LNCaP clone FGC (cell line): ENCODE data around the gene VPS25.

Experiments
- DNase-seq: peaks from one replicate; pipeline ENCODE4 v3.0.0-alpha.2; 2011; ENCODE audit warnings: low read depth
- H3K4me3 ChIP-seq: 2 replicates; pipeline ENCODE4 v1.5.1; 2011; ENCODE audit warnings: mild to moderate bottlenecking, low read depth, low read length, control low read depth
- CTCF ChIP-seq: IDR thresholded peaks from 2 replicates; pipeline ENCODE4 v1.5.1; 2012; ENCODE audit warnings: mild to moderate bottlenecking; ENCODE audit not compliant: control insufficient read depth, insufficient read depth; ENCODE audit errors: extremely low read depth

The VPS25 gene

DNA sequence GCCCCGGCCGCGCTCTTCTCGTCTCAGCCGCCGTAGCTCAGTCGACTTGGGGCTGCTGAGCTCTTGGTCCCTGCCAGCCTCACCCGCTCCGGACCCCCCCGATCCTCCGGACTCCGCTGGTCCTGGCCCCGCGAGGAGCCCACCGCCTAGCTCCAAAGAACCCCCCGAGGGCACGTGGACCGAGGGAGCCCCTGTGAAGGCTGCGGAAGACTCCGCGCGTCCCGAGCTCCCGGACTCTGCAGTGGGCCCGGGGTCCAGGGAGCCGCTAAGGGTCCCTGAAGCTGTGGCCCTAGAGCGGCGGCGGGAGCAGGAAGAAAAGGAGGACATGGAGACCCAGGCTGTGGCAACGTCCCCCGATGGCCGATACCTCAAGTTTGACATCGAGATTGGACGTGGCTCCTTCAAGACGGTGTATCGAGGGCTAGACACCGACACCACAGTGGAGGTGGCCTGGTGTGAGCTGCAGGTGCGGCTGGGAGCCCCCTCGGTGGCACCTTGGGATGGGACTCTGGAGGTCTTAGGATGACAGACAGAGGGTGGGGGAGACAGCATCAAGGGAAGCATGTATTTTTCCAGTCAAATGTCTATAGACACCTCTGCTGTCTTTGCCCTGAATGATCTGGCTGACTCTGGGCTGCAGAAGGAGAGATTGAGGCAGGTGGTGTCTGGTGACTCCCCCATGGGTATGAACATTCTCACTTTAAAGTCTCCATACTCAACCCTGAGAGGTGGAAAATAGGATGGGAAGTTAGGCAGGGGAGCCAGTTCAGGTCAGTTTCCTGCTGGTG lies 7.8 kb downstream of the VPS25 start:
- no peak overlapping the region for H3K4me3 ChIP-seq
- no peak for TF ChIP-seq CTCF
- no peak for DNase-seq

DNA sequence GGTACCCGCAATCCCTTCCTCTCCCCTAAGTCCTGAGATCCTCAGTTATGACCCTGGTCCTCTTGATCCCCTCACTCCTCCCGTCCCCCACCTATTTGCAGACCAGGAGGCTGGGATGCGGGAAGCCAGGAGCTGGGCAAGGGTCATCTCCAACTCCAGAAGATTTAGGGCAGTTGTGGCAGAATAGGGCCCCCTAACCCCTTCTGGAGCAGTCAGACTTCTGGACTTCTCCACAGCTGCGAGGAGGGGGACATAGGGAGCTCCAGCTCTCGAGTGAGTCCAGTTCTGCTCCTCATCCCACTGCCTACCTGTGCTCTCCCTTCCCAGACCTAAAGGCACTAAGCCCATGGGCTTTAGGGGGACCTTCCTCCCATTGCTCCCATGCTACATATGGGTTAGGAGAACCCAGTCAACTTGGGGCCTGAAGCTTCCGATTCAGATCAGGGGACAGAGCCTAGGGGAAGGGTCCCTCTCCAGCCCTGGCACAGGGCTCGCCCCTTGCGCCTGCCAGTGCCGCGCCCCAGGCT lies 8.5 kb downstream of the VPS25 start:
- DNase-seq, result no peak
- no peak overlapping the region for H3K4me3 ChIP-seq
- no peak for TF ChIP-seq CTCF

- no peak for TF ChIP-seq CTCF
- DNase-seq, result no peak
- H3K4me3 ChIP-seq, result no peak overlapping the region
Observed at GRCh38 chr17:42782166-42783061, 9.2 kb downstream of the VPS25 start.

DNA sequence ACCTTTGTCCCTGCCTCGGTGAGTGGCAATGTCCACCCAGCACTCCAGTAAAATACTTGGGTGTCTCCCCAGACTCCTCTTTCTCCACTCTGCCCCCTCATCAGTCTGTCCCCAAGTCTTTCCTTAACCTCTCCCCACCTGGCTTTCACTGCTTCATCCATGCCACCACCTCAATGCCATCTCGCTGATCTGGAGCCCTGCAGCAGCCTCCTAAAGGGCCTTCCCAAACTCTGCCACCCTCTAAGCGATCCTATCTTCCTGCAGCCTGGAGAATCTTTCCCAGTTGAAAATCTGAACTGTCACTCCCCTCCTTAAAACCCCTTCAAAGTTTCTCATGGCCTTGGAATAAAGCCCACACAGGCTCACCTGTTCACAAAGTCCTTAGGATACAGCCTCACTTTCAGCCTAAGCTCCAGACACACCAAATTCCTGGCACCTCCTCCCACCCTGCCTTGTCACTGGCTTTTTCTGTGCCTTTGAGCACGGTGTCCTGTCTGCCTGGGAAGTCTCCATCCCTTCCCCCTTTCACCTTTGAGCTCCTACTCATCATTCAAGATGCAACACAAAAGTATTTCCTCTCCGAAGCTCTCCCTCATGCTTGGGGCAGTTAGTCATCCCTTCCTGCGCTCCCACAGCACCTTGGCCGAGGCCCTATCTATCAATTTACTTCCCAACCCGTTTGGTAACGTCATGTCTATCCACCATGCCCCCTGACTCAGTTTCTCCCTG lies 10.0 kb downstream of the VPS25 start:
- no peak for DNase-seq
- TF ChIP-seq CTCF, result no peak
- H3K4me3 ChIP-seq, result no peak overlapping the region

DNA sequence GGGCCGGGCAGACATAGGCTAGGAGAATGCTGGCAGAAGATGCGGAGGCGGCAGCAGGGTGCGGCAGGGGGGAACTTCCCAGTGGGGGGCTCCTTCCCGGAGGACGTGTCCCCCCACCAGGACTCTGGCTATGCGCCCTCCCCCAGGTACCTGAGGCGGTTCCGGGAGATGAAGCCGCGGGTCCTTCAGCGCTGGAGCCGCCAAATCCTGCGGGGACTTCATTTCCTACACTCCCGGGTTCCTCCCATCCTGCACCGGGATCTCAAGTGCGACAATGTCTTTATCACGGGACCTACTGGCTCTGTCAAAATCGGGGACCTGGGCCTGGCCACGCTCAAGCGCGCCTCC lies 10.5 kb downstream of the VPS25 start:
- H3K4me3 ChIP-seq, result no peak overlapping the region
- no peak for DNase-seq
- TF ChIP-seq CTCF, result no peak

DNA sequence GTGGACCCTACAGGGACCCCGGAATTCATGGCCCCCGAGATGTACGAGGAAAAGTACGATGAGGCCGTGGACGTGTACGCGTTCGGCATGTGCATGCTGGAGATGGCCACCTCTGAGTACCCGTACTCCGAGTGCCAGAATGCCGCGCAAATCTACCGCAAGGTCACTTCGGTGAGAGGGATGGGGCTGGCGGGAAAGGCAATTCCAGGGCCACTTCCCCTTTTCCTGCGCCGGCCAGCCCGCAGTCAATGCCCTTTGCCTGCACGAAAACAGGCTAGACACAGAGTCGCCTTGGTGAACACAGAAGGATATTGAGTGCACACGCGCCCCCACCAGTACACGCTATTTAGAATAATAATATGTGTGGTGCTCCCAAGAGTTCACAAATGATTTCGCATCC lies 11.2 kb downstream of the VPS25 start:
- no peak for TF ChIP-seq CTCF
- no peak for DNase-seq

More for the DNA sequence above, 11.2 kb downstream of the VPS25 start:
- H3K4me3 ChIP-seq, result no peak overlapping the region
